HepG2 (cell line): ENCODE data around the gene PMIS2. TPM values are rescaled to one million over a fixed set of nuclear protein-coding genes. Genes with fewer than 3 reads are reported as not detected.
A peak's percentile ranks its signal among the peaks of the same experiment; 100 is the strongest.

Experiments used
- ARNTL ChIP-seq: sonication (generic); formaldehyde crosslinking; IDR thresholded peaks from 2 replicates; pipeline ENCODE4 v1.4.0; 2020; ENCODE audit warnings: mild to moderate bottlenecking, missing genetic modification reagents
- ATF3 ChIP-seq: sonication (generic); formaldehyde crosslinking; IDR thresholded peaks from 2 replicates; pipeline ENCODE4 v1.4.0; 2020; ENCODE audit warnings: missing genetic modification reagents
- CEBPZ ChIP-seq: IDR thresholded peaks from 2 replicates; pipeline ENCODE4 v1.6.1; 2012; ENCODE audit warnings: low read length, improper control_type of control experiment
- CHCHD3 ChIP-seq: sonication (generic); formaldehyde crosslinking; IDR thresholded peaks from 2 replicates; pipeline ENCODE4 v1.8.0; 2022; ENCODE audit warnings: mild to moderate bottlenecking, missing genetic modification reagents, moderate library complexity
- FOXA1 ChIP-seq, 2 experiments: fragments of 450-650 bp in 1 of 2; sonication (generic) in 1 of 2; formaldehyde crosslinking in 1 of 2; IDR thresholded peaks; 2 replicates each; pipeline versions ENCODE4 v1.4.0 to v1.6.1; 2016 to 2020; ENCODE audit warnings: missing genetic modification reagents in 1 of 2
- FOXP1 ChIP-seq, 2 experiments: fragments of 450-650 bp in 1 of 2; IDR thresholded peaks; 2 replicates each; pipeline ENCODE4 v1.6.1; 2017 to 2018; ENCODE audit warnings: antibody characterized with exemption in 1 of 2
- GLMP ChIP-seq: sonication (generic); formaldehyde crosslinking; IDR thresholded peaks from 2 replicates; pipeline ENCODE4 v1.9.0; 2021; ENCODE audit warnings: missing genetic modification reagents, mild to moderate bottlenecking, borderline replicate concordance
- JUNB ChIP-seq: sonication (generic); formaldehyde crosslinking; IDR thresholded peaks from 2 replicates; pipeline ENCODE4 v1.8.0; 2022; ENCODE audit warnings: missing genetic modification reagents, mild to moderate bottlenecking, borderline replicate concordance
- PHF21A ChIP-seq: sonication (generic); formaldehyde crosslinking; IDR thresholded peaks from 2 replicates; pipeline ENCODE4 v1.5.0; 2020; ENCODE audit warnings: mild to moderate bottlenecking, missing genetic modification reagents
- PHF8 ChIP-seq: sonication (generic); formaldehyde crosslinking; IDR thresholded peaks from 2 replicates; pipeline ENCODE4 v1.5.0; 2020; ENCODE audit warnings: missing genetic modification reagents
- RERE ChIP-seq: IDR thresholded peaks from 2 replicates; pipeline ENCODE4 v1.6.1; 2016; ENCODE audit warnings: low read depth, missing genetic modification reagents, missing compliant biosample characterization
- SALL2 ChIP-seq: sonication (generic); formaldehyde crosslinking; IDR thresholded peaks from 2 replicates; pipeline ENCODE4 v1.8.1; 2023; ENCODE audit warnings: mild to moderate bottlenecking, missing genetic modification reagents, inconsistent platforms
- SPEN ChIP-seq: sonication (generic); formaldehyde crosslinking; IDR thresholded peaks from 2 replicates; pipeline ENCODE4 v1.5.1; 2020; ENCODE audit warnings: low read depth, mild to moderate bottlenecking, missing genetic modification reagents
- TEAD2 ChIP-seq: sonication (generic); formaldehyde crosslinking; IDR thresholded peaks from 2 replicates; pipeline ENCODE4 v1.9.0; 2021; ENCODE audit warnings: missing genetic modification reagents
- ZNF772 ChIP-seq: sonication (generic); formaldehyde crosslinking; IDR thresholded peaks from 2 replicates; pipeline ENCODE4 v1.5.0; 2020; ENCODE audit warnings: mild to moderate bottlenecking, missing genetic modification reagents
- ZNF780A ChIP-seq: sonication (generic); formaldehyde crosslinking; IDR thresholded peaks from 2 replicates; pipeline ENCODE4 v1.8.0; 2022; ENCODE audit warnings: mild to moderate bottlenecking, missing genetic modification reagents, moderate library complexity
- ZSCAN12 ChIP-seq: sonication (generic); formaldehyde crosslinking; IDR thresholded peaks from 2 replicates; pipeline ENCODE4 v1.9.0; 2021; ENCODE audit warnings: mild to moderate bottlenecking, missing genetic modification reagents
- polyA plus RNA-seq, 8 experiments: library from polyadenylated mRNA; depleted of rRNA in 3 of 8; stranded (reverse) in 7 of 8; unstranded in 1 of 8; fragments of >200 nt; fragmentation: Illumina TruSeq in 4 of 8; extraction: Trizol in 4 of 8; gene quantifications; 2 replicates each; pipeline versions ENCODE4 v1.2.1 to v1.2.3, GENCODE V29; 2011 to 2016; ENCODE audit warnings: low read depth in 4 of 8, missing spikeins in 1 of 8, mixed read lengths in 1 of 8; ENCODE audit not compliant: insufficient read depth in 1 of 8
- total RNA-seq, 5 experiments: library from RNA; depleted of rRNA; stranded (reverse); fragments of >200 nt; fragmentation: Illumina TruSeq; extraction: Trizol; gene quantifications; 2 replicates each; pipeline ENCODE4 v1.2.3, GENCODE V29; 2016; ENCODE audit warnings: low read depth in 1 of 5

The PMIS2 gene
- total and polyA plus RNA-seq, 2 of the 13 experiments (the other 11 are each of a cell fraction or from before 2014, with no cell fraction given): not detected

GRCh38 chr19:35545001-35545854 is 40.7 kb upstream of the PMIS2 start, which contains the start of gene TMEM147 (continued):
- TF ChIP-seq FOXP1 (IDR thresholded peaks at IDR 0.05) (no peak), FOXP1 (CRISPR knock-in tag; IDR thresholded peaks at IDR 0.05) (no peak), PHF21A (peak; percentile 89), SALL2 (peak; percentile 76; the same call in 1 of the 2 replicates), ZNF780A (no peak), ZSCAN12 (CRISPR knock-in tag) (peak; percentile 69; the same call in 1 of the 2 replicates), JUNB (no peak), TEAD2 (no peak), ARNTL (peak; percentile 31), ZNF772 (peak; percentile 64; the same call in 1 of the 2 replicates), RERE (CRISPR knock-in tag) (no peak), CHCHD3 (0 out of 2 replicates have a peak, but pooled peaks have one; percentile 40), ATF3 (0 out of 2 replicates have a peak, but pooled peaks have one; percentile 17), FOXA1 (IDR thresholded peaks at IDR 0.05) (no peak), FOXA1 (CRISPR knock-in tag; IDR thresholded peaks at IDR 0.05) (no peak), GLMP (no peak), PHF8 (CRISPR knock-in tag) (peak; percentile 93), CEBPZ (no peak), SPEN (peak; percentile 84)
